Neuron (in vitro differentiated cells): ENCODE measurements around the gene SLC23A1.

Source experiments
- H2AFZ ChIP-seq: one replicate; pipeline ENCODE4 v1.6.1; 2013; ENCODE audit warnings: low read depth, mild to moderate bottlenecking, inconsistent platforms, low read length, moderate library complexity
- H3K27me3 ChIP-seq: one replicate; pipeline ENCODE4 v1.6.1; 2013; ENCODE audit warnings: low read length; ENCODE audit not compliant: insufficient read depth
- H3K36me3 ChIP-seq: one replicate; pipeline ENCODE4 v1.6.1; 2013; ENCODE audit warnings: low read length; ENCODE audit not compliant: insufficient read depth
- H3K4me1 ChIP-seq: one replicate; pipeline ENCODE4 v1.6.1; 2013; ENCODE audit warnings: low read length; ENCODE audit not compliant: insufficient read depth
- H3K4me3 ChIP-seq: 2 replicates; pipeline ENCODE4 v1.5.1; 2013; ENCODE audit warnings: mild to moderate bottlenecking, low read length, moderate library complexity
- H3K9me3 ChIP-seq: one replicate; pipeline ENCODE4 v1.6.1; 2013; ENCODE audit warnings: low read length

The SLC23A1 gene

DNA sequence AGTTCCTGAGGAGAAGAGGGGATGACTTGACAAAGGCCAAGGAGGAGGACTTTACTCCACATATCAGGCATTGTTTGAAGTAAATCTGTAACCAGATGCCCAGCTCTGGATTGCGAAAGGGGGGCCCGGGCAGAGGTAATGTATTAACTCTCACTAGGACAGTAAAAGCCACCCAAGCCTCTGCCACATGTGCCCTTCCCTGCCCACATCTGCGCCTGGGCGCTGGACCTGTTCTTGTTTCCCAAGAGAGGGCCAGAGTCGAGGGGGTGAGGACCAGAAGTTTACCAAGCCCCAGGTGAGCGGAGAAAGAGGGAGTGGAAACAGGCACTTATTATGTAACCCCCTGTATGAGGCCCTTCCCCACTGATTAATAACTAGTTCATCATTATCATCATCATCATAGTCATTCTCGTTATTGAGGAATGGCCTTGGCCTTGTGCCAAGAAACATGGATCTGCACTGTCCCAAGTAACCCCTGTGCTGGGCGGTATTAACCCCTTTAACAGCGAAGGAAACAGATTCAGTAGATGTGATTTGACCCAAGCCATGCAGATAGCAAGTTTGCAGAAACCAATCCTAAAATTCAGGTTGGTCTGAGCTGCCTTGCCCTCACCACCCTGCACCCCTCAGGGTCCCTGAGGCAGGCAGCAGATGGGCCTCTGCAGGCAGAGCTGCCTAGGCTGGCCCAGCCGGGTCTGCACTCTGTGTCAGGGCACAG lies at the start of gene SLC23A1:
Gene SLC23A1 (minus strand): TSS at position 23 of the 718 bp plus-strand sequence. CDS start 44 bp downstream, outside the sequence.
- H2AFZ ChIP-seq = no peak within 1 kb of the TSS
- no peaks in the 10 kb centered on the region for H3K4me1 ChIP-seq
- H3K36me3 ChIP-seq = no peaks in the 10 kb centered on the region
- no peaks in the 10 kb centered on the region for H3K9me3 ChIP-seq
- H3K27me3 ChIP-seq = peaks cover 10% of the 10 kb centered on the region
- no peak within 1 kb of the TSS for H3K4me3 ChIP-seq

GRCh38 chr5:139431706-139432105 lies 48.6 kb upstream of the SLC23A1 start:
- peaks cover 40% of the 10 kb centered on the region for H3K36me3 ChIP-seq

GRCh38 chr5:139430015-139430414 lies 46.9 kb upstream of the SLC23A1 start:
- no peaks in the 10 kb centered on the region for H3K9me3 ChIP-seq
- no peak overlapping the region for H3K4me3 ChIP-seq
- H3K27me3 ChIP-seq = no peaks in the 10 kb centered on the region
- no peak overlapping the region for H2AFZ ChIP-seq
- peaks cover 49% of the 10 kb centered on the region for H3K36me3 ChIP-seq
- H3K4me1 ChIP-seq = no peaks in the 10 kb centered on the region

More at GRCh38 chr5:139431706-139432105, 48.6 kb upstream of the SLC23A1 start:
- Histone ChIP-seq H3K4me3 (no peak overlapping the region), H3K9me3 (no peaks in the 10 kb centered on the region), H2AFZ (no peak overlapping the region), H3K27me3 (no peaks in the 10 kb centered on the region), H3K4me1 (no peaks in the 10 kb centered on the region)

GRCh38 chr5:139426203-139426885 lies 43.2 kb upstream of the SLC23A1 start:
- Histone ChIP-seq H3K4me1 (no peaks in the 10 kb centered on the region), H3K9me3 (no peaks in the 10 kb centered on the region), H3K36me3 (peaks cover 47% of the 10 kb centered on the region), H2AFZ (no peak overlapping the region), H3K4me3 (no peak overlapping the region), H3K27me3 (no peaks in the 10 kb centered on the region)

GRCh38 chr5:139425497-139425896 lies 42.4 kb upstream of the SLC23A1 start:
- H3K4me1 ChIP-seq = no peaks in the 10 kb centered on the region

GRCh38 chr5:139422307-139422893 lies 39.3 kb upstream of the SLC23A1 start:
- Histone ChIP-seq H3K27me3 (no peaks in the 10 kb centered on the region), H3K4me1 (peaks cover 7% of the 10 kb centered on the region), H3K4me3 (no peak overlapping the region), H3K9me3 (no peaks in the 10 kb centered on the region), H3K36me3 (peaks cover 64% of the 10 kb centered on the region), H2AFZ (no peak overlapping the region)

More at GRCh38 chr5:139425497-139425896, 42.4 kb upstream of the SLC23A1 start:
- H3K27me3 ChIP-seq = no peaks in the 10 kb centered on the region
- H2AFZ ChIP-seq = no peak overlapping the region
- no peak overlapping the region for H3K4me3 ChIP-seq
- no peaks in the 10 kb centered on the region for H3K9me3 ChIP-seq
- peaks cover 51% of the 10 kb centered on the region for H3K36me3 ChIP-seq

- H3K9me3 ChIP-seq = no peaks in the 10 kb centered on the region
- H3K4me3 ChIP-seq = no peak overlapping the region
- peaks cover 54% of the 10 kb centered on the region for H3K36me3 ChIP-seq
- no peak overlapping the region for H2AFZ ChIP-seq
- H3K4me1 ChIP-seq = peaks cover 7% of the 10 kb centered on the region
- H3K27me3 ChIP-seq = no peaks in the 10 kb centered on the region
Measured at GRCh38 chr5:139419226-139420192, 36.4 kb upstream of the SLC23A1 start.

DNA sequence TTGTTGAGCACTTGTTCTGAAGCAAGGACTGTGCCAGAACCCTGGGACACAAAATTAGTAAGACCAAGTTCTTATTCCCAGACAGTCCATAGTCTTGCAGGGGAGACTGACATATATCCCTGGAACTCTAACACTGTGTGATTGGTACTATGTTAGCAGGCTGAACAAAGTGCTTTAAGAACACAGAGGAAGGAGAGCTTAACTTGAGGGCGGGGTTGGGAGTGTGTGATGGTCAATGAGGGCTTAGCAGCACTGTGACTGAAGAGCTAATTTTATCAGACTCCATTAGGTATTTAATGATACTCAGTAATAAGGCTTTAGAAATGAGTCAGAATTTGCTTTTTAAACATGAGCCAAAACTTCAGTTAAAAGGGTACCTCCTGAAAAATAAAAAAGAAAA lies 35.7 kb upstream of the SLC23A1 start:
- Histone ChIP-seq H3K4me1 (peaks cover 7% of the 10 kb centered on the region), H2AFZ (no peak overlapping the region), H3K4me3 (no peak overlapping the region), H3K36me3 (peaks cover 47% of the 10 kb centered on the region), H3K27me3 (no peaks in the 10 kb centered on the region), H3K9me3 (no peaks in the 10 kb centered on the region)

- Histone ChIP-seq H3K9me3 (no peaks in the 10 kb centered on the region), H3K4me1 (peaks cover 7% of the 10 kb centered on the region), H3K27me3 (no peaks in the 10 kb centered on the region), H2AFZ (no peak overlapping the region), H3K4me3 (no peak overlapping the region), H3K36me3 (peaks cover 46% of the 10 kb centered on the region)
Measured at GRCh38 chr5:139417214-139417613, 34.1 kb upstream of the SLC23A1 start.

- Histone ChIP-seq H3K36me3 (peaks cover 46% of the 10 kb centered on the region), H3K27me3 (no peaks in the 10 kb centered on the region), H2AFZ (no peak overlapping the region), H3K9me3 (no peaks in the 10 kb centered on the region), H3K4me3 (no peak overlapping the region), H3K4me1 (peaks cover 7% of the 10 kb centered on the region)
Measured at GRCh38 chr5:139416651-139417050, 33.6 kb upstream of the SLC23A1 start.

DNA sequence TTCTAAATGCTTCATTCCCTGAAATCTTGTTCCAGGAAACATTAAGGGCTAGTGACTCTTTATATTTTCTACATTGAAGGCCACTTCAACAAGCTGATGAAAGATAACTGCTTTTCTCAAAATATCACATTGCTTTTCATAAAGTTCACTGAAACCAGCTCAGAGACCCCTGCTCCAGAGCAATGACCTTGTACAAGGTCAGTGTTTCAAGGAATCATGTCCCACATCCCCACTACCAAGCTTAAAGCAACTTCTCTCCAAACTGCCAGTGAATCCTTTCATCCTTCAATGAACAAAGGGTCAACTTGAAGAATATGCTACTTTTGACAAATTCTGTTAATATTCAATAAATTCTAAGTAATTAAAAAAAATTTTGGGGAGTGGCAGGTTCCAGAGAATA lies 32.8 kb upstream of the SLC23A1 start:
- H2AFZ ChIP-seq = no peak overlapping the region
- H3K9me3 ChIP-seq = no peaks in the 10 kb centered on the region
- no peaks in the 10 kb centered on the region for H3K27me3 ChIP-seq
- H3K4me3 ChIP-seq = no peak overlapping the region
- H3K4me1 ChIP-seq = peaks cover 7% of the 10 kb centered on the region
- peaks cover 45% of the 10 kb centered on the region for H3K36me3 ChIP-seq

DNA sequence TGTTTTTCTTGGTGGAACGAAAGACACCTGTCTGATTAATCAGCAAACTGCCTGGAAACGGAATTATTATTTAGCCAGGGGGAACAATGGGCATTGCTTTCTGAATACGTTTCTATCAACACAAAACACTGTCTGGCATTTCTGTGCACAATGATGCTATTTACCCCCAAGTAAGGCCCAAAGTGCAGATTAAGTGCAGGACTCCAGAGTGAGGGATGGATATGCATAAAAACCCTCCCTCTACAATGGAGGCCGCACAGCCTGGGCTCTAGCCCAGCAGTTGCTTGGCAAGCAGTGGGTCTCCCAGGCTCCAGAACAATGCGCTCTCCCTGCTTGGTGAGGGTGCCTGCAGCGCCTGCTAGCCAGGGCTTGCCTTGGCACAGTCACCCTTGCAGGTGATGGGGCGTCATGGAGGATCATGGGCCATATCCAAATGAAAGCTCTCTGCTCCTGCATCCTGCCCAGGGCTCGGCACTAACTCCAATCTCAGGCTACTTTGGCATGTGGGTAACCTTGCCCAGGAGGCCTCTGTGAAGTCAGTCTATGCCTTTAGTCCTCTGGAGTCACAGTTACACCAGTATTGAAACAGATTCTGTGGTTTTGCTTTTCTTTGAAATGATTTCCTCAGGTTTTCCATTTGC lies 32.2 kb upstream of the SLC23A1 start:
- Histone ChIP-seq H3K4me3 (no peak overlapping the region), H3K4me1 (peaks cover 7% of the 10 kb centered on the region), H3K27me3 (no peaks in the 10 kb centered on the region), H2AFZ (no peak overlapping the region), H3K9me3 (no peaks in the 10 kb centered on the region), H3K36me3 (peaks cover 40% of the 10 kb centered on the region)
